WERI-Rb-1 (cell line): Measurements from ENCODE around the gene TMEM175.
A peak's percentile ranks its signal among the peaks of the same experiment; 100 is the strongest.

ENCODE experiments used
- DNase-seq: peaks from one replicate; pipeline ENCODE4 v3.0.0-alpha.2; 2020
- H3K27ac ChIP-seq: fragments of 250-450 bp; sonication (Bioruptor Pico); 2 replicates; pipeline ENCODE4 v1.5.1; 2020; ENCODE audit warnings: mild to moderate bottlenecking, moderate library complexity
- H3K27me3 ChIP-seq: fragments of 250-450 bp; sonication (Bioruptor Pico); 2 replicates; pipeline ENCODE4 v1.5.1; 2021; ENCODE audit warnings: mild to moderate bottlenecking, low read depth, moderate library complexity; ENCODE audit not compliant: insufficient read depth, severe bottlenecking
- H3K36me3 ChIP-seq: fragments of 250-450 bp; sonication (Bioruptor Pico); 2 replicates; pipeline ENCODE4 v1.5.1; 2020; ENCODE audit warnings: mild to moderate bottlenecking, moderate library complexity
- H3K4me3 ChIP-seq: 2 replicates; pipeline ENCODE4 v1.5.1; 2011; ENCODE audit warnings: low read depth, mild to moderate bottlenecking, control low read depth, low read length
- H3K9me3 ChIP-seq: fragments of 250-450 bp; sonication (Bioruptor Pico); 2 replicates; pipeline ENCODE4 v1.5.1; 2021; ENCODE audit warnings: mild to moderate bottlenecking, moderate library complexity; ENCODE audit not compliant: severe bottlenecking
- CTCF ChIP-seq: IDR thresholded peaks from 2 replicates; pipeline ENCODE4 v1.5.1; 2011; ENCODE audit warnings: low read depth, mild to moderate bottlenecking, control low read depth, inconsistent platforms, low read length

TMEM175 gene

GRCh38 chr4:890036-890695, 42.1 kb upstream of the TMEM175 start:
- Histone ChIP-seq H3K27me3 (no peaks in the 10 kb centered on the region), H3K27ac (no peak overlapping the region), H3K4me3 (no peak overlapping the region), H3K9me3 (peaks cover 3% of the 10 kb centered on the region), H3K36me3 (peaks cover 57% of the 10 kb centered on the region)
- TF ChIP-seq CTCF: no peak
- no peak for DNase-seq

- H3K27ac ChIP-seq: peak overlapping the region; percentile 37; the same call in 1 of the 2 replicates
- no peak overlapping the region for H3K4me3 ChIP-seq
- TF ChIP-seq CTCF: peak; percentile 89
- H3K9me3 ChIP-seq: peaks cover 3% of the 10 kb centered on the region
- peaks cover 64% of the 10 kb centered on the region for H3K36me3 ChIP-seq
- peak; percentile 83 for DNase-seq
- H3K27me3 ChIP-seq: no peaks in the 10 kb centered on the region
Measured at GRCh38 chr4:891747-892146, 40.5 kb upstream of the TMEM175 start.

- no peak overlapping the region for H3K27ac ChIP-seq
- no peak for TF ChIP-seq CTCF
- peaks cover under 1% of the 10 kb centered on the region for H3K9me3 ChIP-seq
- H3K36me3 ChIP-seq: peaks cover 71% of the 10 kb centered on the region
- H3K27me3 ChIP-seq: no peaks in the 10 kb centered on the region
- no peak for DNase-seq
- H3K4me3 ChIP-seq: no peak overlapping the region
Measured at GRCh38 chr4:892780-893179, 39.5 kb upstream of the TMEM175 start.

GRCh38 chr4:893276-893994, 38.8 kb upstream of the TMEM175 start:
- no peak for TF ChIP-seq CTCF
- H3K4me3 ChIP-seq: no peak overlapping the region
- no peaks in the 10 kb centered on the region for H3K9me3 ChIP-seq
- H3K27ac ChIP-seq: no peak overlapping the region
- H3K36me3 ChIP-seq: peaks cover 67% of the 10 kb centered on the region
- no peak for DNase-seq
- H3K27me3 ChIP-seq: no peaks in the 10 kb centered on the region

GRCh38 chr4:893995-894705, 38.1 kb upstream of the TMEM175 start:
- Histone ChIP-seq H3K27me3 (no peaks in the 10 kb centered on the region), H3K27ac (no peak overlapping the region), H3K36me3 (peaks cover 61% of the 10 kb centered on the region), H3K9me3 (no peaks in the 10 kb centered on the region), H3K4me3 (no peak overlapping the region)
- DNase-seq: no peak
- no peak for TF ChIP-seq CTCF
